NK-92 treated with Interleukin-12 subunit alpha and Interleukin-12 subunit beta, amount 100 ng/mL, for 24 hours (cell line): ENCODE measurements around the gene LBX2.
A peak's percentile ranks its signal among the peaks of the same experiment; 100 is the strongest.

Experiments
- DNase-seq: peaks from one replicate; lab custom pipeline; 2025; lab: John Stamatoyannopoulos, UW

The LBX2 gene

GRCh38 chr2:74525717-74526648, 26.6 kb upstream of the LBX2 start, which contains the start of gene DQX1:
DQX1 (minus strand) TSS chr2:74526231; CDS start chr2:74525729, 502 bp downstream.
- no peak for DNase-seq

- no peak for DNase-seq
These were observed 25.7 kb upstream of the LBX2 start for GRCh38 chr2:74524955-74525716.

- DNase-seq, result no peak
These were observed 24.6 kb upstream of the LBX2 start for GRCh38 chr2:74524005-74524404.

GRCh38 chr2:74522516-74522915, 23.1 kb upstream of the LBX2 start:
- DNase-seq, result no peak

- no peak for DNase-seq
These were observed 17.2 kb upstream of the LBX2 start for GRCh38 chr2:74516650-74517049.

- DNase-seq, result no peak
These were observed 16.7 kb upstream of the LBX2 start for GRCh38 chr2:74515981-74516633.

GRCh38 chr2:74515271-74515980, 16.0 kb upstream of the LBX2 start:
- DNase-seq, result no peak

- DNase-seq, result no peak
These were observed 15.2 kb upstream of the LBX2 start, which contains the start of gene TLX2 for GRCh38 chr2:74514368-74515270. TLX2 (plus strand) TSS chr2:74514450; CDS start chr2:74514807, 357 bp downstream.

- no peak for DNase-seq
These were observed 14.4 kb upstream of the LBX2 start for GRCh38 chr2:74513605-74514367.

GRCh38 chr2:74512744-74513604, 13.6 kb upstream of the LBX2 start:
- DNase-seq, result no peak

GRCh38 chr2:74511104-74511989, 11.9 kb upstream of the LBX2 start:
- no peak for DNase-seq

GRCh38 chr2:74510272-74510671, 10.9 kb upstream of the LBX2 start:
- no peak for DNase-seq

GRCh38 chr2:74507926-74508520, 8.6 kb upstream of the LBX2 start:
- no peak for DNase-seq

GRCh38 chr2:74507145-74507925, 7.9 kb upstream of the LBX2 start, which contains the start of gene PCGF1:
PCGF1 (minus strand) TSS chr2:74507695; CDS start chr2:74507668, 27 bp downstream.
- peak; percentile 97 for DNase-seq

- no peak for DNase-seq
These were observed 6.2 kb upstream of the LBX2 start for GRCh38 chr2:74505448-74506246.

GRCh38 chr2:74504591-74504990, 5.2 kb upstream of the LBX2 start:
- DNase-seq, result no peak
